Measurements from ENCODE around the gene PSAT1.

The PSAT1 gene

GRCh38 chr9:78325343-78325742, 28.4 kb downstream of the PSAT1 start:
- no peaks in the 10 kb centered on the region for H3K9me3 ChIP-seq (ENCODE audit: control insufficient read depth in 5 of 5, low read length in 5 of 5)
- H3K36me3 ChIP-seq (ENCODE audit: control insufficient read depth in 5 of 5, insufficient read depth in 5 of 5, low read length in 5 of 5), result no peaks in the 10 kb centered on the region
- H3K4me3 ChIP-seq (ENCODE audit: low read depth in 1 of 5, low read length in 5 of 5), result peak overlapping the region in 1 of 5 donors; percentile 33
- peak overlapping the region in 1 of 5 donors; percentile 40 for H3K9ac ChIP-seq (ENCODE audit: low read length in 5 of 5)
- no peak overlapping the region for H3K27ac ChIP-seq (ENCODE audit: low read depth, low read length)
- H3K27me3 ChIP-seq (ENCODE audit: control insufficient read depth in 5 of 5, insufficient read depth in 4 of 5, low read length in 5 of 5), result no peaks in the 10 kb centered on the region
- H3K4me1 ChIP-seq (ENCODE audit: control insufficient read depth in 5 of 5, insufficient read depth in 5 of 5, low read length in 5 of 5), result peaks cover 2 to 27% (median 20%) of the 10 kb centered on the region in 5 donors

GRCh38 chr9:78325846-78326360, 29.0 kb downstream of the PSAT1 start:
- H3K27me3 ChIP-seq (ENCODE audit: control insufficient read depth in 5 of 5, insufficient read depth in 4 of 5, low read length in 5 of 5), result no peaks in the 10 kb centered on the region
- H3K4me3 ChIP-seq (ENCODE audit: low read depth in 1 of 5, low read length in 5 of 5), result no peak overlapping the region
- no peak overlapping the region for H3K27ac ChIP-seq (ENCODE audit: low read depth, low read length)
- H3K36me3 ChIP-seq (ENCODE audit: control insufficient read depth in 5 of 5, insufficient read depth in 5 of 5, low read length in 5 of 5), result no peaks in the 10 kb centered on the region
- peaks cover 2 to 23% (median 15%) of the 10 kb centered on the region in 5 donors for H3K4me1 ChIP-seq (ENCODE audit: control insufficient read depth in 5 of 5, insufficient read depth in 5 of 5, low read length in 5 of 5)
- H3K9me3 ChIP-seq (ENCODE audit: control insufficient read depth in 5 of 5, low read length in 5 of 5), result no peaks in the 10 kb centered on the region
- H3K9ac ChIP-seq (ENCODE audit: low read length in 5 of 5), result no peak overlapping the region

DNA sequence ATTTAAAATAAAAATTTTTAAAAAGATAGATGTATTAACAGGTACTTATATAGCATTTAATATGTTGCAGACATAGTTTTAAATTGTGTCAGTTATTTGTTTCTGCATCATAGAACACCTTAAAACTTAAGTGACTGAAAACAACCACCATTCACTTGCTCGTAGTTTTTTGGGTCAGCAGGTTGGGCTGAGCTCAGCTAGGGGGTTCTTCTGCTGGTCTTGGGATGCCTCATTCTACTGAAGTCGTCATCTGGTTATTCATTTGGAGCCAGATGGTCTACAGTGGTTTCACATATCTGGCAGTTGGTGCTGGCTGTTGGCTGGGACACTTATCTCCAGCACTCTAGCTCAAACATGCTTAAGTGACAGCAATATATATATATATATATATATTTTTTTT, 29.6 kb downstream of the PSAT1 start:
- Histone ChIP-seq H3K27ac (ENCODE audit: low read depth, low read length) (no peak overlapping the region), H3K9ac (ENCODE audit: low read length in 5 of 5) (no peak overlapping the region), H3K4me3 (ENCODE audit: low read depth in 1 of 5, low read length in 5 of 5) (no peak overlapping the region), H3K36me3 (ENCODE audit: control insufficient read depth in 5 of 5, insufficient read depth in 5 of 5, low read length in 5 of 5) (no peaks in the 10 kb centered on the region), H3K4me1 (ENCODE audit: control insufficient read depth in 5 of 5, insufficient read depth in 5 of 5, low read length in 5 of 5) (peaks cover 0 to 16% (median 9%) of the 10 kb centered on the region in 5 donors), H3K27me3 (ENCODE audit: control insufficient read depth in 5 of 5, insufficient read depth in 4 of 5, low read length in 5 of 5) (no peaks in the 10 kb centered on the region), H3K9me3 (ENCODE audit: control insufficient read depth in 5 of 5, low read length in 5 of 5) (no peaks in the 10 kb centered on the region)

- H3K4me3 ChIP-seq (ENCODE audit: low read depth in 1 of 5, low read length in 5 of 5), result no peak overlapping the region
- H3K36me3 ChIP-seq (ENCODE audit: control insufficient read depth in 5 of 5, insufficient read depth in 5 of 5, low read length in 5 of 5), result no peaks in the 10 kb centered on the region
- H3K4me1 ChIP-seq (ENCODE audit: control insufficient read depth in 5 of 5, insufficient read depth in 5 of 5, low read length in 5 of 5), result peaks cover 0 to 6% (median 0%) of the 10 kb centered on the region in 5 donors
- H3K27ac ChIP-seq (ENCODE audit: low read depth, low read length), result no peak overlapping the region
- no peaks in the 10 kb centered on the region for H3K9me3 ChIP-seq (ENCODE audit: control insufficient read depth in 5 of 5, low read length in 5 of 5)
- H3K27me3 ChIP-seq (ENCODE audit: control insufficient read depth in 5 of 5, insufficient read depth in 4 of 5, low read length in 5 of 5), result no peaks in the 10 kb centered on the region
- no peak overlapping the region for H3K9ac ChIP-seq (ENCODE audit: low read length in 5 of 5)
These were observed 35.5 kb downstream of the PSAT1 start for GRCh38 chr9:78332381-78332780.

DNA sequence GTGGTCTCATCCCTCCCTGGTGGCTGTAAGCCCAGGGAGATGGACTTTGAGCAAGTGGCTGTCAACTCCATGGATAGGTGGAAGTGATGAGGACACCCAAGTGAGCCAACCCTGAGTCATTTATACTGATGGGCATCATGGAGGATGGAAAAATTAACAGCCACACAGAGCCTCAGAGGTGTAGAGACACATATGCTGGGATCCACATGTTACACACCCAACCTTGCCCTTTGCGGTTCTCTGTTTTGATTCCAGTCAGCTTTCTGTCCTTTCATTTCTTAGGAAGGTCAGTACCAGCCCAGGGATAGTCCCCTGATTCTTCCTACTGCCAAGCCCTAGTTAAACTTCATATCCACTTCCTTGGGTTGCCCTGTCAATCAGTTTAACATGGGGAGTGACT, 51.9 kb downstream of the PSAT1 start:
- H3K4me1 ChIP-seq (ENCODE audit: control insufficient read depth in 5 of 5, insufficient read depth in 5 of 5, low read length in 5 of 5), result no peaks in the 10 kb centered on the region
- no peak overlapping the region for H3K9ac ChIP-seq (ENCODE audit: low read length in 5 of 5)
- H3K36me3 ChIP-seq (ENCODE audit: control insufficient read depth in 5 of 5, insufficient read depth in 5 of 5, low read length in 5 of 5), result no peaks in the 10 kb centered on the region
- H3K4me3 ChIP-seq (ENCODE audit: low read depth in 1 of 5, low read length in 5 of 5), result no peak overlapping the region
- no peaks in the 10 kb centered on the region for H3K27me3 ChIP-seq (ENCODE audit: control insufficient read depth in 5 of 5, insufficient read depth in 4 of 5, low read length in 5 of 5)
- H3K27ac ChIP-seq (ENCODE audit: low read depth, low read length), result no peak overlapping the region
- H3K9me3 ChIP-seq (ENCODE audit: control insufficient read depth in 5 of 5, low read length in 5 of 5), result no peaks in the 10 kb centered on the region

- no peaks in the 10 kb centered on the region for H3K9me3 ChIP-seq (ENCODE audit: control insufficient read depth in 5 of 5, low read length in 5 of 5)
- H3K9ac ChIP-seq (ENCODE audit: low read length in 5 of 5), result no peak overlapping the region
- H3K4me1 ChIP-seq (ENCODE audit: control insufficient read depth in 5 of 5, insufficient read depth in 5 of 5, low read length in 5 of 5), result no peaks in the 10 kb centered on the region
- H3K27ac ChIP-seq (ENCODE audit: low read depth, low read length), result no peak overlapping the region
- H3K4me3 ChIP-seq (ENCODE audit: low read depth in 1 of 5, low read length in 5 of 5), result no peak overlapping the region
- no peaks in the 10 kb centered on the region for H3K36me3 ChIP-seq (ENCODE audit: control insufficient read depth in 5 of 5, insufficient read depth in 5 of 5, low read length in 5 of 5)
- H3K27me3 ChIP-seq (ENCODE audit: control insufficient read depth in 5 of 5, insufficient read depth in 4 of 5, low read length in 5 of 5), result no peaks in the 10 kb centered on the region
These were observed 54.9 kb downstream of the PSAT1 start for GRCh38 chr9:78351816-78352215.

DNA sequence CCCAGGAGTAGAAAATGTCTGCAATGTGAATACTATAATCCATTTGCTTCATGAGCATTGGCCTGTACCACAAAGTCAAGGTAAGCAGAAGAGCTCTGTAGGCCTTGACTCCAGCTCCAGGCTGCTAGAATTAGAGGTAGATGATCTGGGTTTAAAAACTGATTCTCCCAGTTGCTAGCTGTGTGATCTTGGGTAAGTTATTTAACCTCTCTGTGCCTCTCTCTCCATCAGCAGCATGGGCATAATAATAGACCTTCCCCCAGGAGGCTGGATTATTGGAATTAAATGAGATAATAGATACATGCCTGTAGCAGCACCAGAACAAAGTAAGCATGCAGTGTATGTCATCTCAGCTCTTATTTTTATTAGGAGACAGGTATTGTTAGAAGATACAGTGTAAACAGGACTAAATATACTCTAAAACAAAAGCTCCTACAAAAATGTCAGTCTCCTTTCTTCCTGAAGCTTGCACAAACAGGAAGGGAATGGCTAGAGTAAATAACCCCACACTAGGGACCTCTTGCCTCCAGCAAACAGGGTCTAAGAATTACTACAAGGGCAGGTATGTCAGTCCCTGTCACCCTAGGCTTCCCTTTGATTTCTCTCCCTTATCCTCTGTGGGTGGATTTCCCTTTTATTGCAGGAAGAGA, 57.5 kb downstream of the PSAT1 start:
- Histone ChIP-seq H3K36me3 (ENCODE audit: control insufficient read depth in 5 of 5, insufficient read depth in 5 of 5, low read length in 5 of 5) (no peaks in the 10 kb centered on the region), H3K4me1 (ENCODE audit: control insufficient read depth in 5 of 5, insufficient read depth in 5 of 5, low read length in 5 of 5) (peaks cover 0 to 10% (median 7%) of the 10 kb centered on the region in 5 donors), H3K4me3 (ENCODE audit: low read depth in 1 of 5, low read length in 5 of 5) (no peak overlapping the region), H3K27ac (ENCODE audit: low read depth, low read length) (no peak overlapping the region), H3K9me3 (ENCODE audit: control insufficient read depth in 5 of 5, low read length in 5 of 5) (no peaks in the 10 kb centered on the region), H3K9ac (ENCODE audit: low read length in 5 of 5) (no peak overlapping the region), H3K27me3 (ENCODE audit: control insufficient read depth in 5 of 5, insufficient read depth in 4 of 5, low read length in 5 of 5) (peaks cover 0 to 3% (median 0%) of the 10 kb centered on the region in 5 donors)

DNA sequence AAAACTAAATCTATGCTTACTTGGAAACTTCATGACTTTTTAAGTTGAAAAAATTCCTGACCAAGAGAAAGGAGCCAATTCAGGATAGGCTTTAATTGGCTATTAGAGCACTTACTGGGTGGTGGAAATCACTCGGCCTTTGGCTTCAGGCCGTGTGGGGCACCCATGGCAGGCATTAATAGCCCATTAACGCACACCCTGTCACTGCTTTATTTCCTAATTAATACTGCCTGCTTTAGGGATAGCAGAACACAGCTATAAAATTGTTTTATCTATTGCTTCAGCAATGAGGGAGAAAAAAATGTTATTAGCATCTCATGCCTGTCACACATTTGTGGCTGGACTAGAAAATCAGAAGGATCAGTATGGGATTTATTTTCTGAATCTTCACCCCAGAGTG, 58.1 kb downstream of the PSAT1 start:
- peaks cover 0 to 10% (median 7%) of the 10 kb centered on the region in 5 donors for H3K4me1 ChIP-seq (ENCODE audit: control insufficient read depth in 5 of 5, insufficient read depth in 5 of 5, low read length in 5 of 5)
- peaks cover 0 to 3% (median 0%) of the 10 kb centered on the region in 5 donors for H3K27me3 ChIP-seq (ENCODE audit: control insufficient read depth in 5 of 5, insufficient read depth in 4 of 5, low read length in 5 of 5)
- no peaks in the 10 kb centered on the region for H3K36me3 ChIP-seq (ENCODE audit: control insufficient read depth in 5 of 5, insufficient read depth in 5 of 5, low read length in 5 of 5)
- H3K27ac ChIP-seq (ENCODE audit: low read depth, low read length), result no peak overlapping the region
- H3K9me3 ChIP-seq (ENCODE audit: control insufficient read depth in 5 of 5, low read length in 5 of 5), result no peaks in the 10 kb centered on the region
- H3K4me3 ChIP-seq (ENCODE audit: low read depth in 1 of 5, low read length in 5 of 5), result no peak overlapping the region
- no peak overlapping the region for H3K9ac ChIP-seq (ENCODE audit: low read length in 5 of 5)

- H3K4me3 ChIP-seq (ENCODE audit: low read depth in 1 of 5, low read length in 5 of 5), result no peak overlapping the region
- H3K36me3 ChIP-seq (ENCODE audit: control insufficient read depth in 5 of 5, insufficient read depth in 5 of 5, low read length in 5 of 5), result no peaks in the 10 kb centered on the region
- H3K9me3 ChIP-seq (ENCODE audit: control insufficient read depth in 5 of 5, low read length in 5 of 5), result no peaks in the 10 kb centered on the region
- H3K27ac ChIP-seq (ENCODE audit: low read depth, low read length), result no peak overlapping the region
- no peak overlapping the region for H3K9ac ChIP-seq (ENCODE audit: low read length in 5 of 5)
- peaks cover 0 to 3% (median 0%) of the 10 kb centered on the region in 5 donors for H3K27me3 ChIP-seq (ENCODE audit: control insufficient read depth in 5 of 5, insufficient read depth in 4 of 5, low read length in 5 of 5)
- peaks cover 0 to 10% (median 7%) of the 10 kb centered on the region in 5 donors for H3K4me1 ChIP-seq (ENCODE audit: control insufficient read depth in 5 of 5, insufficient read depth in 5 of 5, low read length in 5 of 5)
These were observed 59.7 kb downstream of the PSAT1 start for GRCh38 chr9:78356634-78357033.

GRCh38 chr9:78357165-78357873, 60.4 kb downstream of the PSAT1 start:
- Histone ChIP-seq H3K36me3 (ENCODE audit: control insufficient read depth in 5 of 5, insufficient read depth in 5 of 5, low read length in 5 of 5) (no peaks in the 10 kb centered on the region), H3K9me3 (ENCODE audit: control insufficient read depth in 5 of 5, low read length in 5 of 5) (no peaks in the 10 kb centered on the region), H3K27ac (ENCODE audit: low read depth, low read length) (no peak overlapping the region), H3K4me3 (ENCODE audit: low read depth in 1 of 5, low read length in 5 of 5) (no peak overlapping the region), H3K27me3 (ENCODE audit: control insufficient read depth in 5 of 5, insufficient read depth in 4 of 5, low read length in 5 of 5) (peaks cover 0 to 3% (median 0%) of the 10 kb centered on the region in 5 donors), H3K4me1 (ENCODE audit: control insufficient read depth in 5 of 5, insufficient read depth in 5 of 5, low read length in 5 of 5) (peaks cover 0 to 10% (median 7%) of the 10 kb centered on the region in 5 donors), H3K9ac (ENCODE audit: low read length in 5 of 5) (no peak overlapping the region)
